Body of pancreas (tissue), 4 donors: ENCODE measurements around the gene SLC12A5.
"Not testable (repeated sequence)": the region's sequence is repeated elsewhere in the genome, so short reads cannot be mapped to it uniquely, and the experiment has no call there.

ENCODE experiments used
- POLR2A ChIP-seq, 3 donors: fragments of 450-650 bp; IDR thresholded peaks; one replicate each; pipeline ENCODE4 v1.6.1; 2016; ENCODE audit warnings: antibody characterized with exemption in 3 of 3, mild to moderate bottlenecking in 2 of 3
- TF ChIP-seq, protein P1 (sequence below), 7 experiments: fragments of 450-650 bp in 4 of 7; fragments of 200-600 bp in 3 of 7; sonication (generic) in 3 of 7; IDR thresholded peaks; one replicate each; pipeline ENCODE4 v1.5.1; 2016 to 2019; ENCODE audit warnings: antibody characterized with exemption in 7 of 7

GRCh38 chr20:45995495-45996097 is 33.4 kb upstream of the SLC12A5 start:
- TF ChIP-seq POLR2A (IDR thresholded peaks at IDR 0.05): not testable (repeated sequence)
- TF ChIP-seq, protein P1, sequence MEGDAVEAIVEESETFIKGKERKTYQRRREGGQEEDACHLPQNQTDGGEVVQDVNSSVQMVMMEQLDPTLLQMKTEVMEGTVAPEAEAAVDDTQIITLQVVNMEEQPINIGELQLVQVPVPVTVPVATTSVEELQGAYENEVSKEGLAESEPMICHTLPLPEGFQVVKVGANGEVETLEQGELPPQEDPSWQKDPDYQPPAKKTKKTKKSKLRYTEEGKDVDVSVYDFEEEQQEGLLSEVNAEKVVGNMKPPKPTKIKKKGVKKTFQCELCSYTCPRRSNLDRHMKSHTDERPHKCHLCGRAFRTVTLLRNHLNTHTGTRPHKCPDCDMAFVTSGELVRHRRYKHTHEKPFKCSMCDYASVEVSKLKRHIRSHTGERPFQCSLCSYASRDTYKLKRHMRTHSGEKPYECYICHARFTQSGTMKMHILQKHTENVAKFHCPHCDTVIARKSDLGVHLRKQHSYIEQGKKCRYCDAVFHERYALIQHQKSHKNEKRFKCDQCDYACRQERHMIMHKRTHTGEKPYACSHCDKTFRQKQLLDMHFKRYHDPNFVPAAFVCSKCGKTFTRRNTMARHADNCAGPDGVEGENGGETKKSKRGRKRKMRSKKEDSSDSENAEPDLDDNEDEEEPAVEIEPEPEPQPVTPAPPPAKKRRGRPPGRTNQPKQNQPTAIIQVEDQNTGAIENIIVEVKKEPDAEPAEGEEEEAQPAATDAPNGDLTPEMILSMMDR (IDR thresholded peaks at IDR 0.05): not testable (repeated sequence)
